GM18508 (cell line): ENCODE results near the gene NADSYN1.

Experiments used
- ATAC-seq: cut with Tn5 transposase; IDR thresholded peaks from one replicate; pipeline ENCODE4 v1.9.1; 2021; ENCODE audit warnings: moderate number of reproducible peaks; ENCODE audit not compliant: insufficient read depth, unreplicated experiment

Gene NADSYN1

GRCh38 chr11:71542879-71543777 is 90.1 kb downstream of the NADSYN1 start:
- no peak for ATAC-seq

GRCh38 chr11:71543866-71544265 is 90.9 kb downstream of the NADSYN1 start:
- ATAC-seq, result no peak

- no peak for ATAC-seq
Measured at GRCh38 chr11:71544525-71545214, 91.7 kb downstream of the NADSYN1 start.

GRCh38 chr11:71545405-71545966 is 92.5 kb downstream of the NADSYN1 start:
- ATAC-seq, result no peak

GRCh38 chr11:71548120-71548519 is 95.1 kb downstream of the NADSYN1 start, which contains the start of gene KRTAP5-9:
Gene KRTAP5-9, plus strand, starts transcription at chr11:71548420. Its CDS starts 238 bp downstream, at chr11:71548658.
- no peak for ATAC-seq

GRCh38 chr11:71548716-71549151 is 95.7 kb downstream of the NADSYN1 start:
- ATAC-seq, result no peak
